Upper lobe of left lung (tissue), 6 donors: ENCODE measurements around the gene PDE4B. TPM values are rescaled to one million over a fixed set of nuclear protein-coding genes. Genes with fewer than 3 reads are reported as not detected.
"Not testable (repeated sequence)": the region's sequence is repeated elsewhere in the genome, so short reads cannot be mapped to it uniquely, and the experiment has no call there.

Experiments used
- ATAC-seq, 2 donors: fragments of 200-7000 bp; cut with Tn5 transposase; one replicate each; pipeline ENCODE4 v1.9.1; 2022; ENCODE audit warnings: mild to moderate bottlenecking in 2 of 2, moderate library complexity in 2 of 2; ENCODE audit not compliant: low FRiP score in 2 of 2
- DNase-seq, 2 donors: peaks; one replicate each; pipeline ENCODE4 v3.0.0-alpha.2; 2019 to 2020
- H3K27ac ChIP-seq, 4 donors: fragments of 200-600 bp; sonication (generic); one replicate each; pipeline ENCODE4 v1.5.1; 2016 to 2019
- H3K27me3 ChIP-seq, 4 donors: fragments of 200-600 bp; sonication (generic); one replicate each; pipeline ENCODE4 v1.5.1; 2017 to 2019
- H3K36me3 ChIP-seq, 4 donors: fragments of 200-600 bp; sonication (generic); one replicate each; pipeline ENCODE4 v1.5.1; 2016 to 2019
- H3K4me1 ChIP-seq, 4 donors: fragments of 200-600 bp; sonication (generic); one replicate each; pipeline ENCODE4 v1.5.1; 2018 to 2019
- H3K4me3 ChIP-seq, 4 donors: fragments of 200-600 bp; sonication (generic); one replicate each; pipeline ENCODE4 v1.5.1; 2017 to 2019; ENCODE audit warnings: mild to moderate bottlenecking in 2 of 4, moderate library complexity in 1 of 4
- H3K9me3 ChIP-seq, 4 donors: fragments of 200-600 bp; sonication (generic); one replicate each; pipeline ENCODE4 v1.5.1; 2018 to 2019
- EP300 ChIP-seq, 4 donors: sonication (generic); formaldehyde crosslinking; IDR thresholded peaks; one replicate each; pipeline ENCODE4 v1.5.1; 2017; ENCODE audit warnings: antibody characterized with exemption in 4 of 4, control low read depth in 2 of 4
- POLR2A ChIP-seq, 4 donors: fragments of 450-650 bp; IDR thresholded peaks; one replicate each; pipeline ENCODE4 v1.5.1; 2016 to 2017; ENCODE audit warnings: antibody characterized with exemption in 4 of 4, mild to moderate bottlenecking in 2 of 4
- POLR2AphosphoS5 ChIP-seq, 2 donors: sonication (generic); formaldehyde crosslinking; IDR thresholded peaks; one replicate each; pipeline ENCODE4 v1.5.1; 2017; ENCODE audit warnings: antibody characterized with exemption in 2 of 2
- WGBS, 2 donors: methylation state at CpG; one replicate each; pipeline ENCODE4 v1.1.5; 2017 to 2018; 5-methylcytosine and 5-hydroxymethylcytosine counted together
- total RNA-seq, 6 donors: library from RNA; depleted of rRNA in 4 of 6; stranded (reverse); fragments of >200 nt in 4 of 6; gene quantifications; one replicate each; pipeline versions ENCODE4 v1.1.0 to v1.2.1, GENCODE V29; 2016 to 2021
- TF ChIP-seq, protein P1 (sequence below), 6 experiments: fragments of 450-650 bp in 4 of 6; fragments of 200-600 bp in 2 of 6; sonication (generic) in 2 of 6; IDR thresholded peaks; one replicate each; pipeline ENCODE4 v1.5.1; 2016 to 2019; ENCODE audit warnings: antibody characterized with exemption in 6 of 6
- donor health status: DM: no; HTN: no; CAD: no; lungs with moderate emphysema.
- donor health status: DM: no; HTN: yes; CAD: no; lungs with severe emphysema.

PDE4B gene
- total RNA-seq, 6 donors from 2014 or later: 8.1 to 61.6 (median 15.9) TPM

DNA sequence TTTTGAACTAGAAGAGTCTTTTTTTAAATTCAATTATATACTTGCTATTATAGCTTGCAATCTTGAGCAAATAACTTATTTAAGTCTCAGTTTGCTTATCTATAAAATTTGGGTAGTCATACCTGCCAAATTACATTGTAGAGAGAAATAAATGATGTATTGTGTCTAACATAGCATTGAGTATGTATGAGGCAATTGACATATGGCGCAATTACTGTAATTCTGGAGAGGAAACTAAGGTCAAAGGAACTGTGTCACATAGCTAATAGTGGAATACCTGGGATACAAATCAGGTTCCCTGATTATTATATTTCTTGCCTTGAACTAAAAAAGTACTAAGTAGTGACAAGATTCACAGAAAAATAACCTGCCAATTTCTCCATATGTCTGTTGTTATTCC, 302.5 kb downstream of the PDE4B start:
- Histone ChIP-seq H3K4me1 (no peaks in the 10 kb centered on the region), H3K27me3 (no peaks in the 10 kb centered on the region), H3K27ac (no peak overlapping the region), H3K36me3 (no peaks in the 10 kb centered on the region), H3K9me3 (no peaks in the 10 kb centered on the region), H3K4me3 (no peak overlapping the region)
- WGBS, 2 donors: 87 to 92% methylated on average over 1 of the region's 1 CpG
- no peak for ATAC-seq
- DNase-seq: no peak
- TF ChIP-seq POLR2A (IDR thresholded peaks at IDR 0.05) (no peak), EP300 (IDR thresholded peaks at IDR 0.05) (no peak), POLR2AphosphoS5 (IDR thresholded peaks at IDR 0.05) (no peak)
- TF ChIP-seq, protein P1, sequence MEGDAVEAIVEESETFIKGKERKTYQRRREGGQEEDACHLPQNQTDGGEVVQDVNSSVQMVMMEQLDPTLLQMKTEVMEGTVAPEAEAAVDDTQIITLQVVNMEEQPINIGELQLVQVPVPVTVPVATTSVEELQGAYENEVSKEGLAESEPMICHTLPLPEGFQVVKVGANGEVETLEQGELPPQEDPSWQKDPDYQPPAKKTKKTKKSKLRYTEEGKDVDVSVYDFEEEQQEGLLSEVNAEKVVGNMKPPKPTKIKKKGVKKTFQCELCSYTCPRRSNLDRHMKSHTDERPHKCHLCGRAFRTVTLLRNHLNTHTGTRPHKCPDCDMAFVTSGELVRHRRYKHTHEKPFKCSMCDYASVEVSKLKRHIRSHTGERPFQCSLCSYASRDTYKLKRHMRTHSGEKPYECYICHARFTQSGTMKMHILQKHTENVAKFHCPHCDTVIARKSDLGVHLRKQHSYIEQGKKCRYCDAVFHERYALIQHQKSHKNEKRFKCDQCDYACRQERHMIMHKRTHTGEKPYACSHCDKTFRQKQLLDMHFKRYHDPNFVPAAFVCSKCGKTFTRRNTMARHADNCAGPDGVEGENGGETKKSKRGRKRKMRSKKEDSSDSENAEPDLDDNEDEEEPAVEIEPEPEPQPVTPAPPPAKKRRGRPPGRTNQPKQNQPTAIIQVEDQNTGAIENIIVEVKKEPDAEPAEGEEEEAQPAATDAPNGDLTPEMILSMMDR (IDR thresholded peaks at IDR 0.05): no peak

DNA sequence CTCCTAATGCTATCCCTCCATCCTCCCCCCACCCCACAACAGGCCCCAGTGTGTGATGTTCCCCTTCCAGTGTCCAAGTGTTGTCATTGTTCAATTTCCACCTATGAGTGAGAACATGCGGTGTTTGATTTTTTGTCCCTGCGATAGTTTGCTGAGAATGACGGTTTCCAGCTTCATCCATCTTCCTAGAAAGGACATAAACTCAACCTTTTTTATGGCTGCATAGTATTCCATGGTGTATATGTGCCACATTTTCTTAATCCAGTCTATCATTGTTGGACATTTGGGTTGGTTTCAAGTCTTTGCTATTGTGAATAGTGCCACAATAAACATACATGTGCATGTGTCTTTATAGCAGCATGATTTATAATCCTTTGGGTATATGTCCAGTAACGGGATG, 308.3 kb downstream of the PDE4B start:
- not testable (repeated sequence) for H3K4me3 ChIP-seq, H3K9me3 ChIP-seq, H3K27ac ChIP-seq, H3K27me3 ChIP-seq, DNase-seq, H3K36me3 ChIP-seq, H3K4me1 ChIP-seq, ATAC-seq
- WGBS, 2 donors: 91 to 92% methylated on average over 4 of the region's 4 CpGs

DNA sequence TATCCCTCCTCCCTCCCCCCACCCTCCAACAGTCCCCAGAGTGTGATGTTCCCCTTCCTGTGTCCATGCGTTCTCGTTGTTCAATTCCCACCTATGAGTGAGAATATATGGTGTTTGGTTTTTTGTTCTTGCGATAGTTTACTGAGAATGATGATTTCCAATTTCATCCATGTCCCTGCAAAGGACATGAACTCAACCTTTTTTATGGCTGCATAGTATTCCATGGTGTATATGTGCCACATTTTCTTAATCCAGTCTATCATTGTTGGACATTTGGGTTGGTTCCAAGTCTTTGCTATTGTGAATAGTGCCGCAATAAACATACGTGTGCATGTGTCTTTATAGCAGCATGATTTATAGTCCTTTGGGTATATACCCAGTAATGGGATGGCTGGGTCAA, 311.4 kb downstream of the PDE4B start:
- H3K4me1 ChIP-seq, ATAC-seq, DNase-seq, H3K36me3 ChIP-seq, H3K27ac ChIP-seq, H3K9me3 ChIP-seq, H3K4me3 ChIP-seq, H3K27me3 ChIP-seq: not testable (repeated sequence)
- 97 to 100% methylated on average over 3 to 4 of the region's 5 CpGs for WGBS, 2 donors

- TF ChIP-seq POLR2A (IDR thresholded peaks at IDR 0.05) (no peak), POLR2AphosphoS5 (IDR thresholded peaks at IDR 0.05) (no peak), EP300 (IDR thresholded peaks at IDR 0.05) (no peak)
- TF ChIP-seq, protein P1 (IDR thresholded peaks at IDR 0.05): no peak
- no peaks in the 10 kb centered on the region for H3K36me3 ChIP-seq
- 83 to 91% methylated on average over 2 of the region's 2 CpGs for WGBS, 2 donors
- H3K4me3 ChIP-seq: no peak overlapping the region
- DNase-seq (no peak), ATAC-seq (no peak)
- no peaks in the 10 kb centered on the region for H3K9me3 ChIP-seq
- H3K27me3 ChIP-seq: no peaks in the 10 kb centered on the region
- H3K27ac ChIP-seq: no peak overlapping the region
- H3K4me1 ChIP-seq: no peaks in the 10 kb centered on the region
These were observed 315.9 kb downstream of the PDE4B start for GRCh38 chr1:66108624-66109023.

DNA sequence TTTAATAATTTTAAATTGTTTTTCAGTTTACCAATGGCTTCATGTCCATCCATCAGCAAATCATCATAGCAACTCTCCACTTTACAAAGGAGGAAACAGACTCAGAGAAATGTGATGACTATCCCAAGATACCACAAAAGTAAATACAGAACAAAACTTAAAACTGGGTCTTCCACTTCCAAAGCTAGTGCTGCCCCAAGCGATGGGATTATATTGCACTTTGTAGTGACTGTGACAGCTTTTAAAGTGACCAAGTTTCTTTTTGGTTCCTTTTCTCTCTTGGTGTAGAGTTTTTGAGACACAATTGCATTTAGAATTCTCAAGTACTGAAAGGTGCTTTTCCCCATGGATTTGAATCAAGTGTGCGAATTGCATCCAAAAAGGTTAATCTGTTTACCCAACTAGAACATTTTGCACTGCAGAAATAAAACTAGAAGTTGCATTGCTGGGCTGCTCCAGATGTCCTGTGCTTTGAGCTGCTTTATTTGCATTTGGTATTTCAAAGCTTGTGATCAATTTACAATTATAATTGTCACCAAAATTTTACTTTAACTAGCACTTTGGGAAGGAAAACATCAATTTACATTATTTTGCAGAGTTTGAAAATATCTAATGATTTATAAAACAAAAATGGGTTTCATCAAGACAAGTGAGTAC, 320.2 kb downstream of the PDE4B start:
- H3K9me3 ChIP-seq: no peaks in the 10 kb centered on the region
- H3K27me3 ChIP-seq: no peaks in the 10 kb centered on the region
- TF ChIP-seq, protein P1 (IDR thresholded peaks at IDR 0.05): no peak
- no peak for TF ChIP-seq EP300 (IDR thresholded peaks at IDR 0.05)
- TF ChIP-seq POLR2A (IDR thresholded peaks at IDR 0.05): no peak
- no peak for TF ChIP-seq POLR2AphosphoS5 (IDR thresholded peaks at IDR 0.05)
- DNase-seq: no peak
- 67 to 84% methylated on average over 2 of the region's 2 CpGs for WGBS, 2 donors
- H3K4me3 ChIP-seq: no peak overlapping the region
- no peaks in the 10 kb centered on the region for H3K4me1 ChIP-seq
- ATAC-seq: no peak
- H3K27ac ChIP-seq: no peak overlapping the region
- no peaks in the 10 kb centered on the region for H3K36me3 ChIP-seq

GRCh38 chr1:66119148-66119547, 326.5 kb downstream of the PDE4B start:
- WGBS, 2 donors: 88 to 91% methylated on average over 7 of the region's 7 CpGs
- no peaks in the 10 kb centered on the region for H3K27me3 ChIP-seq
- H3K4me3 ChIP-seq: no peak overlapping the region
- ATAC-seq (no peak), DNase-seq (no peak)
- TF ChIP-seq, protein P1 (IDR thresholded peaks at IDR 0.05): no peak
- no peak for TF ChIP-seq POLR2AphosphoS5 (IDR thresholded peaks at IDR 0.05)
- no peak for TF ChIP-seq POLR2A (IDR thresholded peaks at IDR 0.05)
- TF ChIP-seq EP300 (IDR thresholded peaks at IDR 0.05): no peak
- no peak overlapping the region for H3K27ac ChIP-seq
- no peaks in the 10 kb centered on the region for H3K36me3 ChIP-seq
- H3K9me3 ChIP-seq: no peaks in the 10 kb centered on the region
- no peaks in the 10 kb centered on the region for H3K4me1 ChIP-seq
